GM23338 (cell line): ENCODE data around the gene UBA5.

Experiments
- EZH2 ChIP-seq: fragments of 200-600 bp; sonication (generic); IDR thresholded peaks from one replicate; pipeline ENCODE4 v1.8.0; 2017; ENCODE audit warnings: antibody characterized with exemption, mild to moderate bottlenecking, low read depth; ENCODE audit not compliant: unreplicated experiment
- JUNB ChIP-seq: IDR thresholded peaks from one replicate; pipeline ENCODE4 v1.6.1; 2016; ENCODE audit warnings: antibody characterized with exemption; ENCODE audit not compliant: unreplicated experiment
- POLR2AphosphoS5 ChIP-seq: IDR thresholded peaks from 2 replicates; pipeline ENCODE4 v1.6.1; 2016; ENCODE audit warnings: antibody characterized with exemption, low read depth
- TF ChIP-seq, protein P1 (sequence below), 2 experiments: fragments of 200-600 bp in 1 of 2; sonication (generic) in 1 of 2; conservative IDR thresholded peaks; 2 replicates each; pipeline versions ENCODE4 v1.5.1 to v1.6.1; 2016 to 2017; ENCODE audit warnings: antibody characterized with exemption in 2 of 2, low read depth in 2 of 2, mild to moderate bottlenecking in 2 of 2, moderate library complexity in 1 of 2

- TF ChIP-seq, protein P1, sequence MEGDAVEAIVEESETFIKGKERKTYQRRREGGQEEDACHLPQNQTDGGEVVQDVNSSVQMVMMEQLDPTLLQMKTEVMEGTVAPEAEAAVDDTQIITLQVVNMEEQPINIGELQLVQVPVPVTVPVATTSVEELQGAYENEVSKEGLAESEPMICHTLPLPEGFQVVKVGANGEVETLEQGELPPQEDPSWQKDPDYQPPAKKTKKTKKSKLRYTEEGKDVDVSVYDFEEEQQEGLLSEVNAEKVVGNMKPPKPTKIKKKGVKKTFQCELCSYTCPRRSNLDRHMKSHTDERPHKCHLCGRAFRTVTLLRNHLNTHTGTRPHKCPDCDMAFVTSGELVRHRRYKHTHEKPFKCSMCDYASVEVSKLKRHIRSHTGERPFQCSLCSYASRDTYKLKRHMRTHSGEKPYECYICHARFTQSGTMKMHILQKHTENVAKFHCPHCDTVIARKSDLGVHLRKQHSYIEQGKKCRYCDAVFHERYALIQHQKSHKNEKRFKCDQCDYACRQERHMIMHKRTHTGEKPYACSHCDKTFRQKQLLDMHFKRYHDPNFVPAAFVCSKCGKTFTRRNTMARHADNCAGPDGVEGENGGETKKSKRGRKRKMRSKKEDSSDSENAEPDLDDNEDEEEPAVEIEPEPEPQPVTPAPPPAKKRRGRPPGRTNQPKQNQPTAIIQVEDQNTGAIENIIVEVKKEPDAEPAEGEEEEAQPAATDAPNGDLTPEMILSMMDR (conservative IDR thresholded peaks at IDR 0.05; ENCODE audit: low read depth in 2 of 2), result no peak
- TF ChIP-seq POLR2AphosphoS5, result no peak
- TF ChIP-seq EZH2, result no peak
- TF ChIP-seq JUNB, result no peak
These were observed 5.2 kb downstream of the UBA5 start for GRCh38 chr3:132665230-132665745.
